Ovary (tissue), 9 donors: ENCODE results near the gene OR10J5. TPM values are rescaled to one million over a fixed set of nuclear protein-coding genes. Genes with fewer than 3 reads are reported as not detected.
"Not testable (repeated sequence)": the region's sequence is repeated elsewhere in the genome, so short reads cannot be mapped to it uniquely, and the experiment has no call there.

Experiments used
- DNase-seq, 5 donors: peaks; one replicate each; pipeline ENCODE4 v3.0.0-alpha.2; 2019 to 2020
- H3K27ac ChIP-seq, 2 donors: fragments of 200-600 bp; one replicate each; pipeline versions ENCODE4 v1.5.1 to v1.8.0; 2019 to 2022
- H3K27me3 ChIP-seq: fragments of 200-600 bp; one replicate; pipeline ENCODE4 v1.8.0; 2022
- H3K36me3 ChIP-seq: fragments of 200-600 bp; sonication (generic); one replicate; pipeline ENCODE4 v1.5.1; 2019
- H3K4me1 ChIP-seq: one replicate; pipeline ENCODE4 v1.8.1; 2013; ENCODE audit warnings: mild to moderate bottlenecking, moderate library complexity; ENCODE audit not compliant: insufficient read depth
- H3K4me3 ChIP-seq: fragments of 200-600 bp; sonication (generic); one replicate; pipeline ENCODE4 v1.5.1; 2017
- H3K9me3 ChIP-seq, 2 donors: fragments of 200-600 bp in 1 of 2; sonication (generic) in 1 of 2; one replicate each; pipeline versions ENCODE4 v1.5.1 to v1.8.1; 2013 to 2019; ENCODE audit warnings: mild to moderate bottlenecking in 1 of 2, moderate library complexity in 1 of 2
- CTCF ChIP-seq, 3 donors: fragments of 450-650 bp in 2 of 3; fragments of 200-600 bp in 1 of 3; IDR thresholded peaks; one replicate each; pipeline versions ENCODE4 v1.5.1 to v1.8.0; 2016 to 2022; ENCODE audit warnings: antibody characterized with exemption in 3 of 3, mild to moderate bottlenecking in 1 of 3
- EP300 ChIP-seq: sonication (generic); formaldehyde crosslinking; IDR thresholded peaks from one replicate; pipeline ENCODE4 v1.6.1; 2017; ENCODE audit warnings: antibody characterized with exemption
- POLR2A ChIP-seq: fragments of 450-650 bp; IDR thresholded peaks from one replicate; pipeline ENCODE4 v1.6.1; 2017; ENCODE audit warnings: antibody characterized with exemption, mild to moderate bottlenecking, moderate library complexity
- WGBS, 3 donors: extraction: QIAGEN DNeasy Blood & Tissue Kit in 1 of 3; methylation state at CpG; one replicate each; pipeline versions ENCODE4 v1.1.5 to v1.1.7; 2013 to 2017; 5-methylcytosine and 5-hydroxymethylcytosine counted together
- intact Hi-C, 4 donors: fragments of 100-400 bp; cut with DNase I; formaldehyde crosslinking; loops; one replicate each; pipeline versions ENCODE4 v1.11.0 to v1.15.1; 2022 to 2023
- polyA plus RNA-seq, 2 donors: library from polyadenylated mRNA; stranded (reverse); fragments of 200-250 nt in 1 of 2; fragments of 350-450 nt in 1 of 2; fragmentation: Illumina TruSeq in 1 of 2; extraction: RNeasy Lipid Tissue Mini Kit (QIAGEN cat#74804) in 1 of 2; gene quantifications; one replicate each; pipeline ENCODE4 v1.2.3, GENCODE V29; 2013 to 2014
- total RNA-seq, 7 donors: library from RNA; depleted of rRNA in 2 of 7; stranded (reverse); fragments of >200 nt in 2 of 7; fragmentation: NEBNext Ultra II Directional in 3 of 7; extraction: Animal tissue kit (Norgen Biotek cat#: 25700) in 3 of 7; gene quantifications; one replicate each; pipeline versions ENCODE4 v1.1.0 to v1.2.4, GENCODE V29; 2016 to 2023
- donor health status: DM: no; HTN: no; CAD: no; lungs with moderate emphysema.
- donor health status: DM: no; HTN: no; CAD: no.
- donor health status: Bipolar disorder and iron deficiency.
- donor health status: DM: yes; HTN: yes; CAD: no.
- donor health status: DM: no; HTN: no; CAD: no.
- donor health status: DM: yes; HTN: yes; CAD: no.

The OR10J5 gene
- total and polyA plus RNA-seq, 9 donors, result not detected

- Histone ChIP-seq H3K4me3 (no peak overlapping the region), H3K27me3 (no peaks in the 10 kb centered on the region), H3K9me3 (no peaks in the 10 kb centered on the region), H3K27ac (no peak overlapping the region), H3K36me3 (no peaks in the 10 kb centered on the region), H3K4me1 (no peaks in the 10 kb centered on the region)
- 41 to 64% (median 52%) methylated on average over 1 of the region's 1 CpG for WGBS, 3 donors
- TF ChIP-seq EP300 (no peak), CTCF (IDR thresholded peaks at IDR 0.05) (no peak), POLR2A (no peak)
- intact Hi-C loops, result no loop called here
- DNase-seq, result no peak
Observed at GRCh38 chr1:159554696-159555095, 18.9 kb upstream of the OR10J5 start.

- TF ChIP-seq EP300 (no peak), CTCF (IDR thresholded peaks at IDR 0.05) (no peak), POLR2A (no peak)
- Histone ChIP-seq H3K4me3 (no peak overlapping the region), H3K36me3 (no peaks in the 10 kb centered on the region), H3K27ac (no peak overlapping the region), H3K27me3 (no peaks in the 10 kb centered on the region), H3K4me1 (no peaks in the 10 kb centered on the region), H3K9me3 (no peaks in the 10 kb centered on the region)
- no peak for DNase-seq
- WGBS, 3 donors, result 49 to 64% (median 56%) methylated on average over 3 of the region's 3 CpGs
- intact Hi-C loops, result no loop called here
Observed at GRCh38 chr1:159554261-159554660, 18.5 kb upstream of the OR10J5 start.

GRCh38 chr1:159548126-159548525 is 12.3 kb upstream of the OR10J5 start:
- no peaks in the 10 kb centered on the region for H3K36me3 ChIP-seq
- 47 to 65% (median 49%) methylated on average over 2 of the region's 2 CpGs for WGBS, 3 donors
- no peaks in the 10 kb centered on the region for H3K4me1 ChIP-seq
- H3K4me3 ChIP-seq, result no peak overlapping the region
- H3K27ac ChIP-seq, result no peak overlapping the region
- intact Hi-C loops, result no loop called here
- H3K9me3 ChIP-seq, result no peaks in the 10 kb centered on the region
- TF ChIP-seq EP300 (no peak), POLR2A (no peak), CTCF (IDR thresholded peaks at IDR 0.05) (no peak)
- no peaks in the 10 kb centered on the region for H3K27me3 ChIP-seq
- no peak for DNase-seq

- H3K9me3 ChIP-seq, result no peaks in the 10 kb centered on the region
- no peak overlapping the region for H3K27ac ChIP-seq
- H3K27me3 ChIP-seq, result no peaks in the 10 kb centered on the region
- no peak for TF ChIP-seq CTCF (IDR thresholded peaks at IDR 0.05)
- TF ChIP-seq POLR2A, result no peak
- no peak for TF ChIP-seq EP300
- no peaks in the 10 kb centered on the region for H3K4me1 ChIP-seq
- H3K4me3 ChIP-seq, result no peak overlapping the region
- no peak for DNase-seq
- intact Hi-C loops, result no loop called here
- H3K36me3 ChIP-seq, result no peaks in the 10 kb centered on the region
Observed at GRCh38 chr1:159532922-159533321, 2.9 kb downstream of the OR10J5 start.

GRCh38 chr1:159524792-159525191 is 11.0 kb downstream of the OR10J5 start:
- intact Hi-C loops, H3K9me3 ChIP-seq, H3K36me3 ChIP-seq, H3K4me1 ChIP-seq, H3K27ac ChIP-seq, H3K27me3 ChIP-seq, DNase-seq, H3K4me3 ChIP-seq: not testable (repeated sequence)
- WGBS, 3 donors, result 61 to 67% (median 62%) methylated on average over 2 of the region's 2 CpGs
